ENCODE results near the gene BNIP5. TPM values are rescaled to one million over a fixed set of nuclear protein-coding genes. Genes with fewer than 3 reads are reported as not detected.

Gene BNIP5
- total RNA-seq, 4 donors from 2014 or later = not detected

DNA sequence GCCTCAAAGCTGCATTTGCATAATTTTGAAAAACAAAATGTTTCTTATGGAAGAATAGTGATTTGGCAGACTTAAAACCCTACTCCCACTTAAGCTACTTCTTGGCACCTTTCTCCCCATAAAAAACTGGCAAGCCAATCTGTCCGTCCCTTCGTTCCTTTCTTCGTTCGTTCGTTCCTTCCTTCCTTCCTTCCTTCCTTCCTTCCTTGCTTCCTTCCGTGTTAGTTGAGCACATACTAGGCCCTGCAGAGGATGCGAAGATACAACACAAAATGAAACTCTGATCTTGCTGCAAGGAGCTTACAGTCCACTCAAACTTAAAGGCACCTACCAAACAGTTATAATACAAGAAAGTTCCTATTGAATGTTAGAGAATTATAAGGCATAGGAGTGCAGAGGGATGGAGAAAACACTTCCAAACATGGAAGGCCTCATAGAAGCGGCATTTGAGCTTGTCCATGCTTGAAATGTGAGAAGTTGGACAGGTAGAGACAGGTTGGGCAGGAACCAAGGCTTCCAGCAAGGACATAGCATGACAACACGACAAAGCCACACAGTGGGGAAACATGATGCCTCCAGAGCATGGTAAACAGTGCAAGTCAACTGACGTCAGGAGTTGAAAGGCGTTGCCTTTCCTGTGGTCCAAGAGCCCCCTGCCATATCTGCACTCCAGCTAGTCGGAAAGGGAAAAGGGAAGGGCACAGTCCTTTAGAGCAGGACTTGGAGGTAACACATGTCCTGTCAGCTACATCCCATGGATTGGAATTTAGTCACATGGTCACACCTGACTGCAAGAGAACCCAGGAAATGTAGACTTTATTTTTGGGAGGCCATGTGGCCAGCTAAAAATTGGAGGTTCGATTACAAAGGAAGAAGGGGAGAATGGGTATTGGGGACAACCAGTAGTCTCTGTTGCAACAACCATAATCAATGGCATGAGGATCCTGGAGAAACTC, 59.8 kb downstream of the BNIP5 start:
- intact Hi-C loops (cut with DNase I; ENCODE audit: low total_unique reads) = no loop called here
- Histone ChIP-seq H3K36me3 (no peaks in the 10 kb centered on the region), H3K4me1 (no peaks in the 10 kb centered on the region), H3K27ac (no peak overlapping the region), H3K4me3 (no peak overlapping the region), H3K27me3 (no peaks in the 10 kb centered on the region), H3K9me3 (no peaks in the 10 kb centered on the region)
- DNase-seq = no peak
- TF ChIP-seq, protein P1, sequence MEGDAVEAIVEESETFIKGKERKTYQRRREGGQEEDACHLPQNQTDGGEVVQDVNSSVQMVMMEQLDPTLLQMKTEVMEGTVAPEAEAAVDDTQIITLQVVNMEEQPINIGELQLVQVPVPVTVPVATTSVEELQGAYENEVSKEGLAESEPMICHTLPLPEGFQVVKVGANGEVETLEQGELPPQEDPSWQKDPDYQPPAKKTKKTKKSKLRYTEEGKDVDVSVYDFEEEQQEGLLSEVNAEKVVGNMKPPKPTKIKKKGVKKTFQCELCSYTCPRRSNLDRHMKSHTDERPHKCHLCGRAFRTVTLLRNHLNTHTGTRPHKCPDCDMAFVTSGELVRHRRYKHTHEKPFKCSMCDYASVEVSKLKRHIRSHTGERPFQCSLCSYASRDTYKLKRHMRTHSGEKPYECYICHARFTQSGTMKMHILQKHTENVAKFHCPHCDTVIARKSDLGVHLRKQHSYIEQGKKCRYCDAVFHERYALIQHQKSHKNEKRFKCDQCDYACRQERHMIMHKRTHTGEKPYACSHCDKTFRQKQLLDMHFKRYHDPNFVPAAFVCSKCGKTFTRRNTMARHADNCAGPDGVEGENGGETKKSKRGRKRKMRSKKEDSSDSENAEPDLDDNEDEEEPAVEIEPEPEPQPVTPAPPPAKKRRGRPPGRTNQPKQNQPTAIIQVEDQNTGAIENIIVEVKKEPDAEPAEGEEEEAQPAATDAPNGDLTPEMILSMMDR (IDR thresholded peaks at IDR 0.05) = no peak
- no peak for TF ChIP-seq POLR2A (IDR thresholded peaks at IDR 0.05)

DNA sequence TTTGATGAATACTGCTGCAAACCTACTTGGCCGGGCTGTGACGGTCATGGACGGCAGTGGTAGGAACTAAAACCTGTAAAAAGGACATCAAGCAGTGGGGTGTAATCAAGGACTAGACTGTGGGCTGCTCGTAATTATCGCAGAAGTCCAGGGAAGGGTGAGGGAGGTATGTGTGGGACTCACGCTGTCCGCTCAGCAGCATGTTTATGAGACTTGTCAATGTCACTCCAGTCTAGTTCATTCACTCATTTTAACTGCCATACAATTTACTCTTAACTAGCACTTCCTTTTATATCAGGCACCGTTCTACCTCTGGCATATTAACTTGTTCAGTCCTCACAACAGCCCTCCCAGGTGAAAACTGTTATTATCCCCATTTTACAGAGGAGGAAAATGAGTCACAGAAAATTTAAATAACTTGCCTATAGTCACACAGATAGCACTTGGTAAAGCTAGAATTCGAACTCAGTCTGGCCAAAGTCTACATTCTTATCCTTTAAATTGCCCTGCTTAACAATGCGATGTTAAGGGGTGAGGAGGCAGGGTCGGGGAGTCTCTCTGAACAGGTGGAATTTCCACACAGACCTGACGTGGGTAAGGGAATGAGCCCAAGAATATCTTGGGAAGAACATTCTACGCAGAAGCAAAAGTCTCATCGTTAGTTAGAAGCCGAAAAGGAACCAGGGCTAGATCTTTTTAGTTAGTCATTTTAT, 62.7 kb downstream of the BNIP5 start:
- no peaks in the 10 kb centered on the region for H3K27me3 ChIP-seq
- H3K27ac ChIP-seq = no peak overlapping the region
- no peak for DNase-seq
- no peak for TF ChIP-seq POLR2A (IDR thresholded peaks at IDR 0.05)
- TF ChIP-seq, protein P1 (IDR thresholded peaks at IDR 0.05) = no peak
- no peak overlapping the region for H3K4me3 ChIP-seq
- no peaks in the 10 kb centered on the region for H3K4me1 ChIP-seq
- intact Hi-C loops (cut with DNase I; ENCODE audit: low total_unique reads) = no loop called here
- H3K36me3 ChIP-seq = no peaks in the 10 kb centered on the region
- H3K9me3 ChIP-seq = no peaks in the 10 kb centered on the region

DNA sequence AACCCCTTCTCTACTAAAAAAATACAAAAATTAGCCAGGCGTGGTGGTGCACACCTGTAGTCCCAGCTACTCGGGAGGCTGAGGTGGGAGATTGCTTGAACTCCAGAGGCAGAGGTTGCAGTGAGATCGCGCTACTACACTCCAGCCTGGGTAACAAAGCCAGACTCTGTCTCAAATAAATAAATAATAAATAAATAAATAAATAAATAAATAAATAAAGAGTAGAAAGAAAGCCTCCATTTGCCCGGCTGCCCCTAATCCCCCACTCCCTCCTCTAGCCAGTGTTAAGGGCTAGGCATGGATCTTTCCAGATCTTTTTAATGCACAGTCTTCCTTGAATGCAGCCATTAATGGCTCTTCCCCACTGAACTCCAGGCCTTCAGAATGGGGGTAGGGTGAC, 63.6 kb downstream of the BNIP5 start:
- Histone ChIP-seq H3K27me3 (no peaks in the 10 kb centered on the region), H3K4me3 (no peak overlapping the region), H3K27ac (no peak overlapping the region), H3K4me1 (no peaks in the 10 kb centered on the region), H3K36me3 (no peaks in the 10 kb centered on the region), H3K9me3 (no peaks in the 10 kb centered on the region)
- no peak for TF ChIP-seq POLR2A (IDR thresholded peaks at IDR 0.05)
- TF ChIP-seq, protein P1 (IDR thresholded peaks at IDR 0.05) = no peak
- no peak for DNase-seq
- intact Hi-C loops (cut with DNase I; ENCODE audit: low total_unique reads) = no loop called here

DNA sequence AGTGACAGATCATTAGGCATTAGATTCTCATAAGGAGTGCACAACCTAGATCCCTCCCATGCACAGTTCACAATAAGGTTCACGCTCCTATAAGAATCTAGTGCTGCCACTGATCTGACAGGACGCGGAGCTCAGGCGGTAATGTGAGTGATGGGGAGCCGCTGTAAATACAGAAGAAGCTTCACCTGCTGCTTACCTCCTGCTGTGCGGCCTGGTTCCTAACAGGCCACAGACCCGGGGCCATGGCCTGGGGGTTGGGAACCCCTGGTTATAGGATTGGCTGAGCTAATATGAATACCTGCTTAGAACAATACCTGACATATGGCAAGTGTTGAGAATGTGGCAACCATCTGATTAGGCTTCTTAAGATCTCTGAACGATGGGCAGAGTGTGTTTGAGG, 64.5 kb downstream of the BNIP5 start:
- H3K4me1 ChIP-seq = no peaks in the 10 kb centered on the region
- no peaks in the 10 kb centered on the region for H3K36me3 ChIP-seq
- no peak for TF ChIP-seq POLR2A (IDR thresholded peaks at IDR 0.05)
- TF ChIP-seq, protein P1 (IDR thresholded peaks at IDR 0.05) = no peak
- H3K4me3 ChIP-seq = no peak overlapping the region
- no peaks in the 10 kb centered on the region for H3K27me3 ChIP-seq
- H3K9me3 ChIP-seq = no peaks in the 10 kb centered on the region
- intact Hi-C loops (cut with DNase I; ENCODE audit: low total_unique reads) = no loop called here
- no peak for DNase-seq
- no peak overlapping the region for H3K27ac ChIP-seq
